H1 (cell line): Measurements from ENCODE around the gene TLE5. TPM values are rescaled to one million over a fixed set of nuclear protein-coding genes. Genes with fewer than 3 reads are reported as not detected.
A peak's percentile ranks its signal among the peaks of the same experiment; 100 is the strongest.

Experiments
- CTCF ChIA-PET: fragments of 300-600 bp; sonication (Branson Sonifier 250); formaldehyde crosslinking; loops from one replicate; lab custom pipeline; 2021; ENCODE audit not compliant: partially characterized antibody; lab: Charles Lee
- POLR2A ChIA-PET: fragments of 300-600 bp; sonication (Branson Sonifier 250); formaldehyde crosslinking; loops from one replicate; lab custom pipeline; 2021; ENCODE audit warnings: inconsistent platforms; ENCODE audit not compliant: partially characterized antibody; lab: Charles Lee
- DNase-seq, 2 experiments: peaks; one replicate each; pipeline versions ENCODE4 v3.0.0 to v3.0.0-alpha.2; 2010 to 2022; ENCODE audit warnings: low spot score in 2 of 2, low read depth in 1 of 2, mixed read lengths in 1 of 2
- FAIRE-seq: peaks from 2 replicates; lab custom pipeline; 2011; peaks lifted over from hg19 to GRCh38; lab: Jason Lieb, UNC
- H2AFZ ChIP-seq: 2 replicates; pipeline ENCODE4 v1.8.1; 2012; ENCODE audit warnings: low read length, inconsistent platforms
- H2AK5ac ChIP-seq: 2 replicates; pipeline ENCODE4 v1.6.1; 2013; ENCODE audit warnings: low read depth, low read length
- H2BK120ac ChIP-seq: replicated peaks from 2 replicates; pipeline ENCODE3; 2013; ENCODE audit warnings: low read depth, low read length, inconsistent platforms
- H2BK12ac ChIP-seq: 2 replicates; pipeline ENCODE4 v1.6.1; 2013; ENCODE audit warnings: low read depth, low read length
- H2BK15ac ChIP-seq: 2 replicates; pipeline ENCODE4 v1.6.1; 2013; ENCODE audit warnings: low read length
- H2BK20ac ChIP-seq: 2 replicates; pipeline ENCODE4 v1.6.1; 2013; ENCODE audit warnings: low read length
- H2BK5ac ChIP-seq: 2 replicates; pipeline ENCODE4 v1.6.1; 2013; ENCODE audit warnings: low read depth, low read length
- H3K14ac ChIP-seq: 2 replicates; pipeline ENCODE4 v1.6.1; 2013; ENCODE audit warnings: inconsistent platforms; ENCODE audit not compliant: insufficient read length
- H3K18ac ChIP-seq: 2 replicates; pipeline ENCODE4 v1.6.1; 2013; ENCODE audit warnings: low read length; ENCODE audit errors: extremely low read depth
- H3K23ac ChIP-seq: 2 replicates; pipeline ENCODE4 v1.6.1; 2013; ENCODE audit warnings: inconsistent platforms; ENCODE audit not compliant: insufficient read length
- H3K23me2 ChIP-seq: 2 replicates; pipeline ENCODE4 v1.6.1; 2013; ENCODE audit warnings: low read depth, low read length
- H3K27ac ChIP-seq: 2 replicates; pipeline ENCODE4 v1.6.1; 2011; ENCODE audit warnings: low read depth, low read length, inconsistent platforms
- H3K27me3 ChIP-seq, 4 experiments: replicated peaks in 1 of 4; 1 replicate in 1 of 4; 2 replicates in 3 of 4; pipeline versions ENCODE4 v1.6.1 to v1.8.1; 2011 to 2013; ENCODE audit warnings: low read length in 3 of 4, mild to moderate bottlenecking in 3 of 4, inconsistent platforms in 2 of 4, mixed read lengths in 2 of 4, moderate library complexity in 1 of 4; ENCODE audit not compliant: control insufficient read depth in 3 of 4, insufficient read depth in 3 of 4; ENCODE audit errors: extremely low read depth in 1 of 4
- H3K36me3 ChIP-seq, 4 experiments: 2 replicates each; pipeline versions ENCODE4 v1.6.1 to v1.8.1; 2011 to 2013; ENCODE audit warnings: mild to moderate bottlenecking in 4 of 4, low read length in 3 of 4, moderate library complexity in 2 of 4, control low read depth in 1 of 4, inconsistent platforms in 1 of 4; ENCODE audit not compliant: insufficient read depth in 4 of 4, control insufficient read depth in 2 of 4
- H3K4ac ChIP-seq: replicated peaks from 2 replicates; pipeline ENCODE3; 2013; ENCODE audit warnings: low read length, low read depth, mixed read lengths, inconsistent platforms; ENCODE audit not compliant: insufficient read length
- H3K4me1 ChIP-seq, 4 experiments: replicated peaks in 1 of 4; 1 replicate in 1 of 4; 2 replicates in 3 of 4; pipeline versions ENCODE4 v1.6.1 to v1.8.1; 2011 to 2013; ENCODE audit warnings: low read length in 3 of 4, inconsistent platforms in 2 of 4, mixed read lengths in 1 of 4; ENCODE audit not compliant: insufficient read depth in 4 of 4, control insufficient read depth in 3 of 4
- H3K4me2 ChIP-seq, 2 experiments: 2 replicates each; pipeline versions ENCODE4 v1.6.1 to v1.8.1; 2011 to 2013; ENCODE audit warnings: low read depth in 2 of 2, low read length in 2 of 2, control low read depth in 1 of 2, inconsistent platforms in 1 of 2, mild to moderate bottlenecking in 1 of 2; ENCODE audit not compliant: insufficient read depth in 1 of 2
- H3K4me3 ChIP-seq, 4 experiments: fragments of 200-600, 300-600 bp in 1 of 4; sonication (generic), shearing (Covaris generic), sonication (Bioruptor Twin) in 1 of 4; 2 replicates each; pipeline versions ENCODE4 v1.5.1 to v1.8.1; 2011 to 2016; ENCODE audit warnings: low read length in 4 of 4, low read depth in 3 of 4, control low read depth in 2 of 4, inconsistent platforms in 2 of 4, mild to moderate bottlenecking in 2 of 4, mixed read lengths in 1 of 4, moderate library complexity in 1 of 4; ENCODE audit not compliant: insufficient read depth in 2 of 4; ENCODE audit errors: extremely low read depth in 1 of 4
- H3K56ac ChIP-seq: replicated peaks from 2 replicates; pipeline ENCODE3; 2013; ENCODE audit warnings: low read depth, mild to moderate bottlenecking, mixed read lengths, low read length, inconsistent platforms; ENCODE audit not compliant: insufficient read length
- H3K79me1 ChIP-seq: 2 replicates; pipeline ENCODE4 v1.6.1; 2013; ENCODE audit warnings: low read depth, low read length, control low read depth
- H3K79me2 ChIP-seq, 2 experiments: 2 replicates each; pipeline versions ENCODE4 v1.6.1 to v1.8.1; 2012 to 2013; ENCODE audit warnings: low read length in 2 of 2, mild to moderate bottlenecking in 2 of 2, inconsistent platforms in 1 of 2; ENCODE audit not compliant: insufficient read depth in 2 of 2, control insufficient read depth in 1 of 2
- H3K9ac ChIP-seq, 4 experiments: replicated peaks in 1 of 4; 1 replicate in 1 of 4; 2 replicates in 3 of 4; pipeline versions ENCODE4 v1.6.1 to v1.8.1; 2011 to 2013; ENCODE audit warnings: low read depth in 3 of 4, low read length in 3 of 4, control low read depth in 2 of 4, mild to moderate bottlenecking in 2 of 4, moderate library complexity in 2 of 4, inconsistent platforms in 1 of 4; ENCODE audit errors: extremely low read depth in 1 of 4
- H3K9me3 ChIP-seq, 2 experiments: 2 replicates each; pipeline versions ENCODE4 v1.6.1 to v1.8.1; 2012 to 2013; ENCODE audit warnings: mild to moderate bottlenecking in 2 of 2, moderate library complexity in 2 of 2, control low read depth in 1 of 2, inconsistent platforms in 1 of 2, low read depth in 1 of 2, low read length in 1 of 2, mixed read lengths in 1 of 2; ENCODE audit not compliant: insufficient read depth in 2 of 2
- H4K20me1 ChIP-seq, 2 experiments: replicated peaks in 1 of 2; 2 replicates each; pipeline versions ENCODE3 to v1.8.1; 2011 to 2013; ENCODE audit warnings: inconsistent platforms in 2 of 2, low read length in 2 of 2, mild to moderate bottlenecking in 1 of 2; ENCODE audit not compliant: insufficient read depth in 2 of 2, control insufficient read depth in 1 of 2
- H4K5ac ChIP-seq: 2 replicates; pipeline ENCODE4 v1.6.1; 2013; ENCODE audit warnings: low read length, low read depth, mixed read lengths, inconsistent platforms; ENCODE audit not compliant: insufficient read length
- H4K8ac ChIP-seq: 2 replicates; pipeline ENCODE4 v1.8.0; 2013; ENCODE audit warnings: mild to moderate bottlenecking, moderate library complexity, low read length, inconsistent platforms; ENCODE audit not compliant: insufficient read depth; ENCODE audit errors: extremely low read depth
- H4K91ac ChIP-seq: replicated peaks from 2 replicates; pipeline ENCODE3; 2013; ENCODE audit warnings: low read length, mixed read lengths, inconsistent platforms; ENCODE audit not compliant: insufficient read length
- CHD2 ChIP-seq: IDR thresholded peaks from 2 replicates; pipeline ENCODE4 v1.6.1; 2012; ENCODE audit warnings: low read length, improper control_type of control experiment
- CTCF ChIP-seq, 3 experiments: IDR thresholded peaks; 1 replicate in 2 of 3; 2 replicates in 1 of 3; pipeline versions ENCODE4 v1.5.1 to v1.6.1; 2011; ENCODE audit warnings: low read length in 3 of 3, mild to moderate bottlenecking in 3 of 3, inconsistent platforms in 2 of 3, low read depth in 1 of 3, moderate library complexity in 1 of 3; ENCODE audit not compliant: insufficient read depth in 1 of 3; ENCODE audit errors: control extremely low read depth in 1 of 3
- E2F6 ChIP-seq: IDR thresholded peaks from 2 replicates; pipeline ENCODE4 v1.6.1; 2012; ENCODE audit warnings: inconsistent platforms
- FOSL1 ChIP-seq: IDR thresholded peaks from 2 replicates; pipeline ENCODE4 v1.6.1; 2011; ENCODE audit warnings: mild to moderate bottlenecking, low read depth, low read length, moderate library complexity; ENCODE audit not compliant: insufficient read depth
- TEAD4 ChIP-seq: IDR thresholded peaks from 2 replicates; pipeline ENCODE4 v1.6.1; 2012; ENCODE audit warnings: low read depth, low read length, inconsistent platforms, mixed read lengths
- WGBS, 2 experiments: shearing (Covaris generic) in 1 of 2; methylation state at CpG; one replicate each; pipeline versions ENCODE4 v1.1.6 to v1.1.7; 2013 to 2015; ENCODE audit warnings: low lambda C conversion rate in 2 of 2, mixed read lengths in 2 of 2, inconsistent platforms in 1 of 2, low coverage in 1 of 2, missing lambda C conversion rate in 1 of 2; ENCODE audit not compliant: insufficient replicate concordance in 2 of 2, insufficient coverage in 1 of 2, insufficient read length in 1 of 2; ENCODE audit errors: extremely low coverage in 1 of 2, missing lambda C conversion rate in 1 of 2; 5-methylcytosine and 5-hydroxymethylcytosine counted together
- polyA plus RNA-seq, 7 experiments: library from polyadenylated mRNA; depleted of rRNA in 3 of 7; stranded (reverse) in 5 of 7; unstranded in 2 of 7; fragments of >200 nt in 5 of 7; fragments of 200-250 nt in 2 of 7; gene quantifications; 1 replicate in 5 of 7; 2 replicates in 1 of 7; 4 replicates in 1 of 7; pipeline versions ENCODE4 v1.2.1 to v1.2.3, GENCODE V29; 2011 to 2013; ENCODE audit warnings: missing spikeins in 2 of 7, mixed read lengths in 2 of 7
- total RNA-seq: library from RNA; stranded (reverse); fragmentation: NEBNext Ultra II Directional; extraction: Animal tissue kit (Norgen Biotek cat#: 25700); gene quantifications from 2 replicates; pipeline ENCODE4 v1.2.1, GENCODE V29; 2021

TLE5 gene
- total and polyA plus RNA-seq, 2 of the 8 experiments (the other 6 are each of a cell fraction or from before 2014, with no cell fraction given): 187 to 285 TPM

- H3K23me2 ChIP-seq: peaks cover 13% of the 10 kb centered on the region; the same call in 1 of the 2 replicates
- no peak overlapping the region for H2BK12ac ChIP-seq
- no peak overlapping the region for H3K18ac ChIP-seq
- no peak overlapping the region for H2BK120ac ChIP-seq
- FAIRE-seq (no peak), DNase-seq (peak in 1 of 2 experiments; percentile 43)
- H3K9me3 ChIP-seq: no peaks in the 10 kb centered on the region
- H4K8ac ChIP-seq: peak overlapping the region; percentile 51; the same call in 1 of the 2 replicates
- ChIA-PET POLR2A (interaction anchor here (1.8 kb wide), 1 partner anchor 7 kb away, joined by 3 read pairs; no protein-coding TSS in a partner anchor), CTCF (interaction anchor here (0.8 to 20.0 kb wide), 7 partner anchors 8 to 139 kb away, joined by 3 to 339 read pairs (median 4); no protein-coding TSS in a partner anchor)
- H3K4me1 ChIP-seq: peaks cover 3 to 18% (median 15%) of the 10 kb centered on the region in 4 experiments; a peak in 6 of 7 replicates
- no peak overlapping the region for H2AFZ ChIP-seq
- H4K5ac ChIP-seq: no peak overlapping the region
- H4K20me1 ChIP-seq: peaks cover 16 to 48% of the 10 kb centered on the region in 2 experiments
- H3K79me2 ChIP-seq: peaks cover 2 to 78% of the 10 kb centered on the region in 2 experiments; a peak in 3 of 4 replicates
- no peak overlapping the region for H2BK15ac ChIP-seq
- peaks cover 8% of the 10 kb centered on the region for H3K79me1 ChIP-seq
- WGBS, 2 experiments: 91% methylated on average over 28 of the region's 29 CpGs; no CpG with 5 or more reads in 1 of the 2 experiments
- H3K27me3 ChIP-seq: no peaks in the 10 kb centered on the region
- H2BK5ac ChIP-seq: no peak overlapping the region
- no peak overlapping the region for H2AK5ac ChIP-seq
- H3K4me3 ChIP-seq: no peak overlapping the region
- no peak overlapping the region for H3K14ac ChIP-seq
- no peak overlapping the region for H3K4me2 ChIP-seq
- no peaks in the 10 kb centered on the region for H3K36me3 ChIP-seq
- H3K4ac ChIP-seq: no peak overlapping the region
- no peak overlapping the region for H4K91ac ChIP-seq
- no peak overlapping the region for H3K9ac ChIP-seq
- H3K23ac ChIP-seq: no peak overlapping the region
- H2BK20ac ChIP-seq: no peak overlapping the region
- no peak overlapping the region for H3K56ac ChIP-seq
- H3K27ac ChIP-seq: no peak overlapping the region
- TF ChIP-seq CHD2 (no peak), CTCF (IDR thresholded peaks at IDR 0.05; ENCODE audit: control extremely low read depth in 1 of 3, insufficient read depth in 1 of 3, low read depth in 1 of 3, low read length in 3 of 3) (no peak), E2F6 (no peak), TEAD4 (no peak), FOSL1 (no peak)
Observed at GRCh38 chr19:3099347-3100145, 37.3 kb upstream of the TLE5 start.
